Fibroblast of lung (primary cell): ENCODE measurements around the gene SLC22A23. TPM values are rescaled to one million over a fixed set of nuclear protein-coding genes. Genes with fewer than 3 reads are reported as not detected.
A peak's percentile ranks its signal among the peaks of the same experiment; 100 is the strongest.

Experiments
- DNase-seq, 2 donors: peaks; one replicate each; pipeline versions ENCODE4 v3.0.0 to v3.0.0-alpha.2; 2010; ENCODE audit warnings: low read depth in 2 of 2
- H2AFZ ChIP-seq: 2 replicates; pipeline ENCODE4 v1.5.1; 2012; ENCODE audit warnings: low read length, control low read depth, inconsistent platforms
- H3K27ac ChIP-seq: 2 replicates; pipeline ENCODE4 v1.5.1; 2011; ENCODE audit warnings: low read length, control low read depth; ENCODE audit not compliant: insufficient read depth
- H3K27me3 ChIP-seq: 2 replicates; pipeline ENCODE4 v1.5.1; 2011; ENCODE audit warnings: mild to moderate bottlenecking, low read length; ENCODE audit not compliant: control insufficient read depth, insufficient read depth
- H3K36me3 ChIP-seq: 2 replicates; pipeline ENCODE4 v1.5.1; 2011; ENCODE audit warnings: low read length; ENCODE audit not compliant: control insufficient read depth, insufficient read depth
- H3K4me1 ChIP-seq: 2 replicates; pipeline ENCODE4 v1.5.1; 2011; ENCODE audit warnings: low read length; ENCODE audit not compliant: control insufficient read depth, insufficient read depth; ENCODE audit errors: extremely low read depth
- H3K4me2 ChIP-seq: 2 replicates; pipeline ENCODE4 v1.5.1; 2011; ENCODE audit warnings: low read length, control low read depth; ENCODE audit not compliant: insufficient read depth; ENCODE audit errors: extremely low read depth
- H3K4me3 ChIP-seq, 4 experiments: fragments of 200-600 bp in 1 of 4; sonication (generic) in 1 of 4; replicated peaks in 1 of 4; 2 replicates each; pipeline ENCODE4 v1.5.1; 2011 to 2016; ENCODE audit warnings: low read length in 4 of 4, low read depth in 3 of 4, mild to moderate bottlenecking in 3 of 4, control low read depth in 2 of 4, inconsistent platforms in 1 of 4, mixed read lengths in 1 of 4; ENCODE audit not compliant: insufficient read depth in 1 of 4; ENCODE audit errors: control extremely low read depth in 1 of 4
- H3K79me2 ChIP-seq: 2 replicates; pipeline ENCODE4 v1.5.1; 2012; ENCODE audit warnings: mild to moderate bottlenecking, low read length, inconsistent platforms; ENCODE audit not compliant: control insufficient read depth, insufficient read depth
- H3K9ac ChIP-seq: 2 replicates; pipeline ENCODE4 v1.5.1; 2011; ENCODE audit warnings: mild to moderate bottlenecking, low read length, control low read depth; ENCODE audit not compliant: insufficient read depth
- H3K9me3 ChIP-seq: 2 replicates; pipeline ENCODE4 v1.5.1; 2012; ENCODE audit warnings: low read depth, low read length; ENCODE audit not compliant: control insufficient read depth, insufficient read depth
- H4K20me1 ChIP-seq: 2 replicates; pipeline ENCODE4 v1.5.1; 2011; ENCODE audit warnings: low read length; ENCODE audit not compliant: control insufficient read depth, insufficient read depth; ENCODE audit errors: extremely low read depth
- CTCF ChIP-seq, 2 donors: IDR thresholded peaks in 1 of 2; conservative IDR thresholded peaks in 1 of 2; 1 replicate in 1 of 2; 2 replicates in 1 of 2; pipeline ENCODE4 v1.5.1; 2011 to 2012; ENCODE audit warnings: low read length in 2 of 2, control low read depth in 1 of 2, inconsistent platforms in 1 of 2, low read depth in 1 of 2, mild to moderate bottlenecking in 1 of 2
- EZH2 ChIP-seq: IDR thresholded peaks from 2 replicates; pipeline ENCODE4 v1.5.1; 2012; ENCODE audit warnings: low read length, control low read depth, mild to moderate bottlenecking; ENCODE audit errors: missing control alignments
- polyA plus RNA-seq, 2 donors: library from polyadenylated mRNA; depleted of rRNA in 1 of 2; stranded (reverse) in 1 of 2; unstranded in 1 of 2; fragments of >200 nt; gene quantifications; 2 replicates each; pipeline ENCODE4 v1.2.1, GENCODE V29; 2011 to 2012; ENCODE audit warnings: missing spikeins in 1 of 2
- total RNA-seq: library from RNA; depleted of rRNA; stranded (reverse); fragments of >200 nt; gene quantifications from 2 replicates; pipeline ENCODE4 v1.2.1, GENCODE V29; 2014

SLC22A23 gene
- total and polyA plus RNA-seq, 2 donors (not counting 1 experiment from before 2014, with no cell fraction given) = 0.37 to 3.0 TPM

GRCh38 chr6:3473773-3474172 lies 16.9 kb upstream of the SLC22A23 start:
- Histone ChIP-seq H4K20me1 (no peaks in the 10 kb centered on the region), H3K27ac (no peak overlapping the region), H3K79me2 (no peaks in the 10 kb centered on the region), H3K4me1 (peaks cover 4% of the 10 kb centered on the region), H3K4me2 (no peak overlapping the region), H3K9me3 (no peaks in the 10 kb centered on the region), H3K27me3 (no peaks in the 10 kb centered on the region), H3K4me3 (no peak overlapping the region), H3K36me3 (no peaks in the 10 kb centered on the region), H3K9ac (no peak overlapping the region), H2AFZ (no peak overlapping the region)
- TF ChIP-seq EZH2 (no peak), CTCF (conservative IDR thresholded peaks at IDR 0.05 in 1 of 2, IDR thresholded peaks at IDR 0.05 in 1 of 2; ENCODE audit: low read depth in 1 of 2, low read length in 2 of 2) (no peak)
- DNase-seq = no peak

DNA sequence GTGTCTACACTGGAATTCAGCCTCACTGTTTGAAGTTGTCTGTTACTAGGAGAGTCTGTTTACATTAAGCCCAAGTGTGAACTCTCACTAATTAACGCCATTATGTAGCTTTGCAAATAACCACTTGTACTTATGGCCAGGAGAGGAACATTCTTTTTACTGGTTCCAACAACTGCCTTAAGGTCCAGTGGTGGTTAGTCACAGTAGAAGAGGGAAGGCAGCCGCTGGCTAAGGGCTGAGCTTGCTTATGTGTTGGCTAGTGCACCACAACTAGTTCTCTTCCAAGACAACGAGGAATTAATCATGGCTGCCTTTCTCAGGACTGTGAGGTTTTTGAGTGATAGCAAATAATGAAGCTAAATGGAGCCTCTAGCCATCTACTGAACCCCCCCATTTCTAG lies 14.9 kb upstream of the SLC22A23 start:
- Histone ChIP-seq H4K20me1 (no peaks in the 10 kb centered on the region), H3K4me3 (no peak overlapping the region), H3K36me3 (no peaks in the 10 kb centered on the region), H2AFZ (no peak overlapping the region), H3K9me3 (no peaks in the 10 kb centered on the region), H3K4me2 (no peak overlapping the region), H3K79me2 (no peaks in the 10 kb centered on the region), H3K27me3 (no peaks in the 10 kb centered on the region), H3K9ac (no peak overlapping the region), H3K27ac (no peak overlapping the region), H3K4me1 (peaks cover 4% of the 10 kb centered on the region)
- TF ChIP-seq CTCF (conservative IDR thresholded peaks at IDR 0.05 in 1 of 2, IDR thresholded peaks at IDR 0.05 in 1 of 2; ENCODE audit: low read depth in 1 of 2, low read length in 2 of 2) (no peak), EZH2 (no peak)
- DNase-seq = peak in 1 of 2 donors; percentile 78

- Histone ChIP-seq H3K4me1 (peaks cover 4% of the 10 kb centered on the region), H4K20me1 (no peaks in the 10 kb centered on the region), H3K27me3 (no peaks in the 10 kb centered on the region), H3K4me2 (no peak overlapping the region), H3K36me3 (no peaks in the 10 kb centered on the region), H2AFZ (no peak overlapping the region), H3K79me2 (no peaks in the 10 kb centered on the region), H3K27ac (no peak overlapping the region), H3K4me3 (no peak overlapping the region), H3K9me3 (no peaks in the 10 kb centered on the region), H3K9ac (no peak overlapping the region)
- no peak for DNase-seq
- TF ChIP-seq CTCF (conservative IDR thresholded peaks at IDR 0.05 in 1 of 2, IDR thresholded peaks at IDR 0.05 in 1 of 2; ENCODE audit: low read depth in 1 of 2, low read length in 2 of 2) (no peak), EZH2 (no peak)
These were observed 14.4 kb upstream of the SLC22A23 start for GRCh38 chr6:3471286-3471685.
